Stimulated activated CD8-positive, alpha-beta memory T cell treated with anti-CD3 and anti-CD28 coated beads, Interleukin-2, amount 100 ng/mL, for 1 hour (primary cell): ENCODE data around the gene MPZL1.

Experiments used
- DNase-seq, 2 donors: peaks; one replicate each; pipeline ENCODE4 v3.0.0-alpha.2; 2020; ENCODE audit warnings: low read depth in 2 of 2

MPZL1 gene

DNA sequence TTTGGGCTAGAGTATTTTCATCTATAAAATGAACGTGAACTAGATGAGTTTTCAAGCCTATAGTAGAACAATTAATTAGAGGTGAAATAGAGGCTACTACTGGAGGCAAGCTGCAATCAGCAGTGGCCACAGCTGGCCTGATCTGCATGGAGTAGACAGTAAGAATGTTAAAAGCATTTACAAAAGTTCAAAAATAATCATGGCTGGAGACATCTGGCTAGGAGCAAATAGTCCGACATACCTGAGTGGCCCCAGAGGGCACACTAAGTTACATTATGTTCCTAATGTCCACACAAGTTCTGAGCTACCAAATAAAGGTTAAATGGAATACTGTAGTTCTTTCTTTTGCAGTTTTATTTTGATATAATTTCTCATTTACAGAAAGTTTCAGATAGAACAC, 28.0 kb downstream of the MPZL1 start:
- no peak for DNase-seq

DNA sequence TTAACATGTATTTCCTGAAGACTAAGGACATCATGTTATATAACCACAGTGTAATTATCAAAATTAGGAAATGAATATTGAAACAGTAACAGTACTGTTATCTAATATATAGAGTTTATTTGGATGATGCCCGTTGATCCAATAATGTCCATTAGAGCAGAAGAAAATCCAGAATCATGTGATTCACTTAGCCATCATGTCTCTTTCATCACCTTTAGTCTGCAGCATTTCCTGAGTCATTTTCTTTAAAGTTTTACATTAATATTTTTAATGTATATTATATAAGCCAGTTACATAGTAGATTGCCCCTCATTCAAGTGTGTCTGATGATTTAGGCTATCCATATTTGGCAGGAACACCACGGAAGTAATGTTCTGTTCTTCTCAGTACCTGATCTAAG, 28.9 kb downstream of the MPZL1 start:
- DNase-seq: no peak

DNA sequence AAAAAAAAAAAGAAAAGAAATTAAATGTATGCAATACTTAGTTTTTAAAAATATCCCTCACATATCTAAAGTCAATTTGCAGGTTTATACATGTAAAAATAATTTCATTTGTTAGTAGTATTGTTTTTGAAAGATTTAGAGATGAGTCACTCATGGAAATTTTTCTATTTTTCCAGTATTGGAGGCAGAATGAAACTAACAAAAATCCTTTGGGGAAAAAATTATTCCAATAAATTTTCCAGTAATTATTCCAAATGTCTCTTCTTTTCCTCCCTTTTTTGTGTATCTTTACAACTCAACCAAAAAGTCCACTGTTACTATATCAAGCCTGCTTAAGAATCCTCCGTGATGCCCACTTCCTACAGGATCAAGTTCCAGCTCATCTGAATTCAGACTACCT, 29.9 kb downstream of the MPZL1 start:
- DNase-seq: no peak

- no peak for DNase-seq
These were observed 30.6 kb downstream of the MPZL1 start for GRCh38 chr1:167752219-167752985.

DNA sequence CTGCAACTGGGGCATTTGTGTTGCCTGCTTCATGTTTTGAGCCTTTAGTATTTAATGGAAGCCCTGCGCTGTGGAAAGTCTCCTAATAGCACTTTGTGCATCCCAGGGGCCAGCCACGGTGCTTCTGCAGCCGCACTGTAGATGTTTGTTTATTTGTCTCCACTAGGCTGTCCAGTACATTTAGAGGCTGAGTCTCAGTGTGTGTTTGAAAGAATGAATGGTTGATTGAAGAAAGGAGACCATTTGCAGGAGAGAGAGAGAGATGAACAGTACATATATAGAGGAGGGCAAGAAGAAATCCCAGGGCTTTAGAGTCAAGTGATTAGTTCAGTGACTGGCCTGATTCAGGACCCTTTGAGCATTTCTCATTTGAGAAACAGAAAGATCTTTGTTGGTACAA, 33.9 kb downstream of the MPZL1 start:
- no peak for DNase-seq

- no peak for DNase-seq
These were observed 35.1 kb downstream of the MPZL1 start for GRCh38 chr1:167756730-167757405.

DNA sequence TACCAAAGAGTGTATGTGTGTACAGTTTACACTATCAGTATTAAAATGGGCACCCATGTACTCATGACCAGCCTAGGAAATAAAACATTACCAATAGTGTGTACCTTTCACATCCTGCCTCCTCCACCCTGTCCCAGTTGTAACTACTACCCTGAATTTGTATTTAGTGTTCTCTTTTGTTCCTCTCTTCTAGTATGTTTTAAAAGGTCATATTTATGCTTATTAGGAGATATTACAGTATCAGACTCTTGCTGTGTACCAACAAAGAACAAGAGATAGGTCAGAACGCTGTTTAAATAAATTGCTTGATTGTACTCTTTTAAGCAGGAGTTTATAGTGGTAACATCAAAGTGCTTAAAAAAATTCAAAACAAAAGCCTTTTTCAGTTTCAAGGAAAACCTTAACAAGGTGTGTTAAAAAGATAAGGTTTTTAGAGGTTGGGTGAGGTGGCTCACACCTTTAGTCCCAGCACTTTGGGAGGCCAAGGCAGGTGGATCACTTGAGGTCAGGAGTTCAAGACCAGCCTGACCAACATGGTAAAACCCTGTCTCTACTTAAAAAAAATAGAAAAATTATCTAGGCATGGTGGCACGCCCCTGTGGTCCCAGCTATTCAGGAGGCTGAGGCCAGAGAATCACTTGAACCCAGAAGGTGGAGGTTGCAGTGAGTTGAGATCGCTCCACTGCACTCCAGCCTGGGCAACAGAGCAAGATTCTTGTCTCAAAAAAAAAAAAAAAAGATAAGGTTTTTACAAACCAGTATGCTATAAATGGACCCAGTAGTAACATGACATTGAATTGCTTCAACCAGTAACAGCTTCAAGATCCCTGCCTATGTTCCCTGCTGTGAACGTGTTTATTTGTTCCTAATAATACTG, 35.9 kb downstream of the MPZL1 start:
- no peak for DNase-seq

GRCh38 chr1:167761400-167761799, 39.6 kb downstream of the MPZL1 start:
- DNase-seq: no peak

DNA sequence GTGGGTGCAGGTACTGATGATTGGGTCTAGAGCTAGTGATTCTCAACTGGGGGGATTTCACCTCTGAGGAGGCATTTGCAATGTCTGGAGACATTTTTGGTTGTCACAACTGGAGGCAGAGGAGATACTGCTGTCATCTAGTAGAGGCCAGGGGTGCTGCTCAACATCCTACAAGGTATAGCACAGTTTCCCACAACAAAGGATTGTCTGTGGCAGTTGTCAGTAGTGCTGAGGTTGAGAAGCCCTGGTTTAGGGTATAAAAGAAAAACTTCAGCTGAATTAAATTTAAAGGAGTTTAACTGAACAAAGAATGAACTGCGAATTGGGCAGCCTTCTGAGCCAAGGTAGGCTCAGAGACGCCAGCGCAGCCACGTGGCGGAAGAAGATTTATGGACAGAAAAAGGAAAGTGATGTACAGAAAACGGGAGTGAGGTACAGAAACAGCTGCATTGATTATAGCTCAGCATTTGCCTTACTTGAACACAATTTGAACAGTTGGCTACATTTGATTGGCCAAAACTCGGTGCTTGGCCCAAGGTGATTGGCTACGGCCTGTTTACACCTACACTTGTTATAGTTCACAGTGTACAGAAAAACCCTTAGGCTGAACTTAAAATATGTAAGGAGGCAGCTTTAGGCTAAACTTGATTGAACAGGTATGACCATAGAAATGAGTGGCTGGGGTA, 40.4 kb downstream of the MPZL1 start:
- DNase-seq: no peak

DNA sequence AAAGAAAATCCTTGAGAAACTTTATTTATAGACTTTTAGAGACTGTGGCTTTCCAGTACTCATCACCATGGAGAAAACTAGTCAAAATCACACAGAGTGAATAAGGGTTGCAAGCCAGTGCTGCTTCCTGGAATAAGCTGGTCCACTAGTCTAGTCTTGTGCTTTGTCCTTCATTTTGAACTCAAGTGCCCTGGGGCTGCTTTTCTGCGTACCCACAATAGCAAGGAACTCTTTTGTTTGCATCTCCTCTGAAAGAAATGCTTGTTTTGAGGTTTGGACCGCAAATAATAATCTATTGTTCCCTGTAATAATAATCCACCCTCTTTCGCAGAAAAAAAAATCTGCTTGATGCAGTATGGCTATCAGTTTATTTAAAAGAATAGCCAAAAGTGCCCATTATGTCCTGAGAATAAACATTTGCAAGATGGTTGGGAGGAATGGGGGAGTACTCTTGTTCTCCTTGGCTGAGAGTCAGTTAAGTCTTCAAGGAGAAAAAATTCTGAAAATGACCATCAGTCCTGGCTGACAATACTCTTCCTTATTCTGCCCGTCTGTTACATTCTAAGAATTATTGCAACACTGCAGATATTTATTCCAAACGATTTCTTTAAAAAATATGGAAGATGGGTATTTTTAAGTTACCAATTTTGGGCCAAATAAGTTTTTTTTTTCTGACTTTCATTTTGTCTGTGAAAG, 41.9 kb downstream of the MPZL1 start:
- no peak for DNase-seq

GRCh38 chr1:167764458-167765330, 42.9 kb downstream of the MPZL1 start:
- no peak for DNase-seq

DNA sequence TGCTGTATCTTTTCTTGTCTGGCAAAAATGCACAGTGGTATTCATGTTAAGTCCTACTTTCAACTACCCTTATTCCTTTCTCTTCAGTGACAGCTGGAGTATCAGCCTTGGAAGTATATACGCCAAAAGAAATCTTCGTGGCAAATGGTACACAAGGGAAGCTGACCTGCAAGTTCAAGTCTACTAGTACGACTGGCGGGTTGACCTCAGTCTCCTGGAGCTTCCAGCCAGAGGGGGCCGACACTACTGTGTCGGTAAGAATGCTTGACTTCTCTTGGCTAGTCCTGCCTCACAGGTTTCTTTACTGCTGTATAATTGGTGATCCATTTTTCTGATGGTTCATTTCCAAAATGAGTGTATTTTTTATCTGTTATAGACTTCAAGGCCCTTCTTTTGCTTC, 43.7 kb downstream of the MPZL1 start:
- no peak for DNase-seq

DNA sequence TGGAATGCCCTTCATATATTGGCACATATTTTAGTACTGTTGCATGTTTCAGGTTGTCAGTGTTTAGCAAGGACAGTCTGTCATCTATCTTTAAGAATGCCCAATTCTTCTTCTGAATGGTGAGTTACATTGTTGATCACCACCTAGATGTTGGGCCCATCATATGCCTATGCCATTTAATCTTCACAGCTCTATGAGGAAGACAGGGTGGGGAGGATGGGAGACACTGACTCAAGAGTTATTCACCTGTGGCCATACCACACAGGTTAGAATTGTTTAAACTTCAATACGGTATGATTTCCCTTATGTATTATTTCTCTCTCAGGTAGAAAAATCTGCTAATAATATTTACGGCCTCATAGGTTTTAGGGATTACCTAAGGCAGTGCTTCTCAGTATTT, 44.8 kb downstream of the MPZL1 start:
- DNase-seq: no peak

GRCh38 chr1:167767761-167768160, 46.0 kb downstream of the MPZL1 start:
- DNase-seq: no peak

GRCh38 chr1:167770127-167770526, 48.3 kb downstream of the MPZL1 start:
- no peak for DNase-seq

- no peak for DNase-seq
These were observed 50.7 kb downstream of the MPZL1 start for GRCh38 chr1:167772436-167772835.

DNA sequence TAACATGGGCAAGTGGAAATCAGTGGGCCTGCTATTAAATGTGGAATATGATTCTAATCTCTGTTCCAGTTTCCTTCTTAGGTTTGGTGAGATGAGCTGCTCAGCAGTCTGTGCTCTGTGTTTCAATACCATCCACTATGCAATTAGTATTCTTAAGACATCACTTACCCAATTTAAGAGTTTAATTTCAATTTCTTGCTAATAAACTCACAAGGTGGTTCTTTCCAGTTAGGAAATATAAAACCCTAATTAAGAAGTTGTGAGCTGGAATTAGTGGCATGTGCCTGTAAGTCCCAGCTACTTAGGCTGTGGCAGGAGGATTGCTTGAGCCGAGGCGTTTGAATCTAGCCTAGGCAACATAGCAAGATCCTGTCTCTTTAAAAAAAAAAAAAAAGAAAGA, 51.7 kb downstream of the MPZL1 start:
- DNase-seq: no peak

DNA sequence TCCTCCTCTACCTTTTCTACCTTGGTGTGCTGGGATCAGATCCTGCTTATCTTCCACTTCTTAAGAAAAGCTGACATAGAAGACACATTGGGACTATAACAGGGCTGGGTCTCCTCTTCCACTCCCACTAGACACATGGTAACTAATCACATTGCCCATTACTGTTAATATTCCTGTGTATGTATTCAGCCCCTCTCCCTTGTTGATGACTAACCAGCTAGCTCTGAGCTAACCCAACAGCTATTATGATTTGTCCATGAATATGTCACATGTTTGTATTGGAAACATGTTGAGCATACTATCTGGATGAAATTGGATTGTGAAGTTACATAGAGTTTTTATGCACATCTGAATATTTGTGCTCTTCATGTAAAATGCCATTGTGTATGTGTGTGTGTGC, 52.9 kb downstream of the MPZL1 start:
- DNase-seq: no peak

- no peak for DNase-seq
These were observed 53.4 kb downstream of the MPZL1 start for GRCh38 chr1:167775178-167775577.

DNA sequence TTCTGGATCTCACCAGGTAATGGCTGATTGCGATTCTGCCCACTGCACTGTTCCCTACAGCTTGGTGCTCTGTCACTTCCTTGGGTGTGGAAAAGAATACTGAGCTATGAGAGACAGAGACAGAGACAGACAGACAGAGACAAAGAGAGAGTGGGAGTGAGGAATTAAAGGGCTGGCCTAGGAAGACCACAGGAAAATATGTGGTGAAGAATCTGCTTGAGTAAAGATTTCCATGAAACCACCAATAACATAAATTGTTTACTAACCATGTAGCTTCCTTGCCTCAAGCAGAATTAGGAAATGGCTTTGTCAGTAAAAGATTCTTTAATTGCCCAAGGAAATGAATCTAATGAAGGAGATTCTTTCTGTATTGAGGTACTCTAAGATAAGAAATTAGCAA, 54.4 kb downstream of the MPZL1 start:
- DNase-seq: no peak
